GM10248 (cell line): Measurements from ENCODE around the gene KCTD12.

ENCODE experiments used
- CTCF ChIA-PET: fragments of 300-600 bp; sonication (Branson Sonifier 250); formaldehyde crosslinking; extraction: SDS; loops from one replicate; lab custom pipeline; 2021; ENCODE audit warnings: antibody characterized with exemption; lab: Yijun Ruan, JAX
- POLR2A ChIA-PET: fragments of 350-650 bp; sonication (Branson Sonifier 250); formaldehyde crosslinking; extraction: SDS; loops from one replicate; lab custom pipeline; 2020; ENCODE audit warnings: antibody characterized with exemption; lab: Yijun Ruan, JAX
- DNase-seq: peaks from one replicate; pipeline ENCODE4 v3.0.0; 2012; ENCODE audit errors: extremely low spot score
- TF ChIP-seq, protein P1 (sequence below): IDR thresholded peaks from 2 replicates; pipeline ENCODE4 v1.5.1; 2012; ENCODE audit warnings: mild to moderate bottlenecking, low read depth; ENCODE audit errors: extremely low read depth, missing control alignments, control extremely low read depth

The KCTD12 gene

DNA sequence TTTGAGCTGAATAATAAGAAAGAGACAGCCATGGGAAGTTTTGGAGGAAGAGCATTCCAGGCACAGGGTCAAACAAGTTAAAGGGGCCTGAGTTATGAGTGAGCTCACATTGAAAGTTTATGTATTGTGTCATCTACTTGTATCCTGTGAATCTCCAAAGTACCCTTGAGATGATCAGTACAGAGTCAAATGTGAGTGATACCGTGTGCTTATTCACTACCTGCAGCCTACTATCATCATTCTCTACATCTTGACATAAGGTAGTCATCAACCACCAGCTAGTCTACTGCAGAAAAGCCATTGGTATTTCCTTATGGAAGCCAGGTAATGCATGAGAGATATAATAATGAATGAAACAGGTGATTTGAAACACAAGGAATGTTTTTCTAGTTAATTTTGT lies 3.0 kb upstream of the KCTD12 start:
- CTCF ChIA-PET = interaction anchor here (1.0 to 1.4 kb wide), 3 partner anchors 13 to 15 kb away, joined by 3 read pairs; no protein-coding TSS in a partner anchor
- POLR2A ChIA-PET = no interaction called here
- TF ChIP-seq, protein P1, sequence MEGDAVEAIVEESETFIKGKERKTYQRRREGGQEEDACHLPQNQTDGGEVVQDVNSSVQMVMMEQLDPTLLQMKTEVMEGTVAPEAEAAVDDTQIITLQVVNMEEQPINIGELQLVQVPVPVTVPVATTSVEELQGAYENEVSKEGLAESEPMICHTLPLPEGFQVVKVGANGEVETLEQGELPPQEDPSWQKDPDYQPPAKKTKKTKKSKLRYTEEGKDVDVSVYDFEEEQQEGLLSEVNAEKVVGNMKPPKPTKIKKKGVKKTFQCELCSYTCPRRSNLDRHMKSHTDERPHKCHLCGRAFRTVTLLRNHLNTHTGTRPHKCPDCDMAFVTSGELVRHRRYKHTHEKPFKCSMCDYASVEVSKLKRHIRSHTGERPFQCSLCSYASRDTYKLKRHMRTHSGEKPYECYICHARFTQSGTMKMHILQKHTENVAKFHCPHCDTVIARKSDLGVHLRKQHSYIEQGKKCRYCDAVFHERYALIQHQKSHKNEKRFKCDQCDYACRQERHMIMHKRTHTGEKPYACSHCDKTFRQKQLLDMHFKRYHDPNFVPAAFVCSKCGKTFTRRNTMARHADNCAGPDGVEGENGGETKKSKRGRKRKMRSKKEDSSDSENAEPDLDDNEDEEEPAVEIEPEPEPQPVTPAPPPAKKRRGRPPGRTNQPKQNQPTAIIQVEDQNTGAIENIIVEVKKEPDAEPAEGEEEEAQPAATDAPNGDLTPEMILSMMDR = no peak
- DNase-seq = no peak

DNA sequence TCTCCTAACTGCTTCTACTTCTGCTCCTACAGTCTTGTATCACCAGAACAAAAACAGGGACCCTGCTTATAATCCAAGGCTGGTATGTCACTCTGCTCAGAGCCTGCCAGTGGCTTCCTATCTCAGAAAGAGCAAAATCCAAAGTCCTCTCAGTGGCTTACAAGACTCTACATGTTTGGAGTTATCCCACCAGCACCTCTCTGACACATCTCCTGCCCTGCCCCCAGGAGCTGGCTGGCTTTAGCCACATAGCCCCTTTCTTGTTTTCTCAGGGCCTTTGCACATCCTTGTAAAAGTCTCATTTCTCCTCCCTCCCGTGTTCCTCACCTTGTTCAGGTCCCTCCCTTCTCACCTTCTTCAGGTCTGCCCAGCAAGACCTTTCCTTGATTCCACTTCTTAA lies 2.2 kb upstream of the KCTD12 start:
- DNase-seq = no peak
- ChIA-PET CTCF (interaction anchor here (1.0 to 1.1 kb wide), 2 partner anchors 14 kb away, joined by 3 read pairs; no protein-coding TSS in a partner anchor), POLR2A (no interaction called here)
- TF ChIP-seq, protein P1 = no peak

GRCh38 chr13:76887076-76887563 lies 915 bp upstream of the KCTD12 start:
- TF ChIP-seq, protein P1 = no peak
- no peak for DNase-seq
- CTCF ChIA-PET = interaction anchor here (1.1 to 2.8 kb wide), 2 partner anchors 94 to 1009 kb away, joined by 3 to 14 read pairs; no protein-coding TSS in a partner anchor
- POLR2A ChIA-PET = no interaction called here

GRCh38 chr13:76886005-76886291 lies 257 bp downstream of the KCTD12 start:
- TF ChIP-seq, protein P1 = no peak
- DNase-seq = no peak
- POLR2A ChIA-PET = interaction anchor here (0.6 kb wide), 1 partner anchor 141 kb away, joined by 9 read pairs; no protein-coding TSS in a partner anchor
- CTCF ChIA-PET = interaction anchor here (0.7 to 2.8 kb wide), 15 partner anchors 9 to 1209 kb away, joined by 3 to 14 read pairs (median 3); no protein-coding TSS in a partner anchor

GRCh38 chr13:76885203-76886004 lies 801 bp downstream of the KCTD12 start:
- peak; percentile 66 for DNase-seq
- ChIA-PET CTCF (interaction anchor here (0.7 to 2.8 kb wide), 18 partner anchors 10 to 1209 kb away, joined by 3 to 14 read pairs (median 3); no protein-coding TSS in a partner anchor), POLR2A (interaction anchor here (0.6 kb wide), 2 partner anchors 65 to 141 kb away, joined by 3 to 9 read pairs; no protein-coding TSS in a partner anchor)

GRCh38 chr13:76884907-76885202 lies 1.4 kb downstream of the KCTD12 start:
- ChIA-PET POLR2A (interaction anchor here (0.6 kb wide), 1 partner anchor 65 kb away, joined by 3 read pairs; no protein-coding TSS in a partner anchor), CTCF (interaction anchor here (0.7 to 2.8 kb wide), 14 partner anchors 9 to 1208 kb away, joined by 3 to 14 read pairs (median 4); no protein-coding TSS in a partner anchor)
- DNase-seq = no peak
- TF ChIP-seq, protein P1 = no peak

More at GRCh38 chr13:76885203-76886004, 801 bp downstream of the KCTD12 start:
- TF ChIP-seq, protein P1 = peak; percentile 55
